Measurements from ENCODE around the gene TLCD3A. TPM values are rescaled to one million over a fixed set of nuclear protein-coding genes. Genes with fewer than 3 reads are reported as not detected.
A peak's percentile ranks its signal among the peaks of the same experiment; 100 is the strongest.
"Not testable (repeated sequence)": the region's sequence is repeated elsewhere in the genome, so short reads cannot be mapped to it uniquely, and the experiment has no call there.

TLCD3A gene
- polyA plus RNA-seq (ENCODE audit: insufficient read length in 4 of 4), result 10 to 100 TPM; 23.0 to 31.0 (median 27.2) TPM

DNA sequence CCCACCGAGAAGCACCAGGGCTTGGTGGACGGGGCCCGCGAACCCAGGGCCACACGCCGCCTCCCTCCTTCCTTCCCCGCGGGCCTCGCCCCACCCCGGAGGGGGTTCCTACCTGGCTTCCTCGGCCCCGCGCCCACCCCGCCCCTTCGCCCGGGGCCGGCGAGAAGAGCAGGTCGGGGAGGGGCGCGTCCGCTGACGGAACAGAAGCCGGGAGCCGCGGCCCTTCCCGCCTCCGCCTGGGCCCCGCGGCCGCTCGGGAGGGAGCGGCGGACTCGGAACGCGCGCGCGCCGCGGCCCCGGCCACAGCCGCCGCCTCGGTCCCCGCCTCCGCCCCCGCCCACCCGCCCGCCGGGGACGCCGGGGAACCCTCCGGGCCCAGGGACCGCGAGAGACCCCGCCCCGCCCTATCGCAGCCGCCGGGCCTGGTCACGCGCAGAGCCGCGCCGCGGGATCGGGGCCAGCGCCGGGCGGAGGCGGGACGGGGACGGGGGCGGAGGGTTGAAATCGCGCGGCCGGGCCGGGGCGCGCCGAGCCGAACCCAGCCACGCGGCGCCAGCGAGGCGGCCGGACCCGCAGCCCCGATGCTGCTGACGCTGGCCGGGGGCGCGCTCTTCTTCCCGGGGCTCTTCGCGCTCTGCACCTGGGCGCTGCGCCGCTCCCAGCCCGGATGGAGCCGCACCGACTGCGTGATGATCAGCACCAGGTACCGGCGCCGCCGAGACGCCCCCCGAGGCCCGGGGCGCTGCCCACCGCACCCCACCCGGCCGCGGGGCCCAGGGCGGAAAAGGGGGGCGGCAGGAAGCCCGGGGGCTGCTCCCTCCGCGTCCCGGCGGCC, at the start of gene TLCD3A:
TSS of gene TLCD3A (plus strand) at position 530 of the 835 bp plus-strand sequence. CDS start at position 582, 52 bp downstream.
- peak in 1 of 4 donors; percentile 29 for DNase-seq (ENCODE audit: low read depth in 4 of 4, low spot score in 3 of 4)

DNA sequence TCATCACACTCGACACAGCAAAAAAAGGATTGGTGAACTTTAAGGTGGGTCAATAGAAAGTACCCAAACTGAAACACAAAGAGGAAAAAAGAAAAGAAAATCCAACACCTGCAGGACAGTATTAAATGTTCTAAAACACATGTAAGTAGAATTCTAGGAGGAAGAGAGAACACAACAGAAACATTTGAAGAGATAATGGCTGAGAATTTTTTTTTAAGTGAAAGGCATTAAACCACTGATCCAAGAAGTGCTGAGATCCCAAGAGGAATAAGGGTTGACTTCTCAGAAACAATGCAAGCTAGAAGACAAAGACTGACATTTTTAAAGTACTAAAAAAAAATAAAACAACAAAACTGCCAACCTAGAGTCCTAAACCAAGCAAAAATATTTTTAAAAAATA, 49.4 kb upstream of the TLCD3A start:
- DNase-seq (ENCODE audit: low read depth in 4 of 4, low spot score in 3 of 4), result no peak

DNA sequence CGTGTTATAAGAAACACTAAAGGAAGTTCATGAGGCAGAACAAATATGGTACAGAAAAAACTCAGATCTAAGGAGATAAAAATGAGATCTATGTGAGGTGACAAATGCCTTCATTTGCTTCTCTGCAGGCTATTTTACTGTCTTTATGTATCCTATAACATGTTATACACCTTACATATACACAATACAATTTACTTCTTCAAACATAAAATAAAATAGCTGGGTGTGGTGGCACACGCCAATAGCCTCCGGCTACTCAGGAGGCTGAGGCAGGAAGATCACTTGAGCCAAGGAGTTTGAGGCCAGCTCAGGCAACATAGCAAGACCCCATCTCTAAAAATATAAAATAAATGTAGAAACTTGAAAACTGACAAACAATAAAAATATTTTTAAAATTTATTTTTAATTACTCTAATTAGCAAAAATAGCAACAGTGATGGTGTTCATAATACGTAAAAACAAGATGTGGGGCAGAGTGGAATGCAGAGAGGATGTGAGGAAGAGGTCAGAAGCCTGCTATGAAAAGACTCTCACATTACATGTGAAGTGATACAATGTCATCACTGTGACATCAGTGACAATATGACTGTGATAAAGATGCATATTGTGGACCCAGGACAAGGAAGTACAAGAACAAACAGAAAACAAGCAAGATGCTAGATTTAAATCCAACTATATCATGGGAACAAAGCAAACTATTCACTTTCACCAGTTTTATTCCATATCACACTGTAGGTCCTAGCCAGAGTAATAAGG, 48.7 kb upstream of the TLCD3A start:
- no peak for DNase-seq (ENCODE audit: low read depth in 4 of 4, low spot score in 3 of 4)

DNA sequence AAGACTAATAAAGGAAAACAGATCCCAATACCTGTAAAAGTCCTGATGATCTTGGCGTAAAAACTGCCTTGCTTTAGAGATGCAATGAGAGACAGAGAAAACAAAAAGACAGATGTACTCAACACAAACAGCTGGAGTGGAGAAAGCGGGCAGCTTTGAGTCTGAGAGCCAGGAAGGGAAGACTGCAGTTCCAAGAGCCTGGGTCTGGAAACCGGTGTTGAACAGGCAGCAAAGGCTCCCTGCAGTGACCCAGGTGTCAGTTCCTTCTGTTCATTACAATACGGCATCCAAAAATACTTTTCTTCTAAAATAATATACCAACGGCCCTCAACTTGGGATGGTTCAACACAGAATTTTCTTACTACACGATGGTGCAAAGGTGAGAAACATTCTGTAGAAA, 47.4 kb upstream of the TLCD3A start:
- DNase-seq (ENCODE audit: low read depth in 4 of 4, low spot score in 3 of 4), result no peak

DNA sequence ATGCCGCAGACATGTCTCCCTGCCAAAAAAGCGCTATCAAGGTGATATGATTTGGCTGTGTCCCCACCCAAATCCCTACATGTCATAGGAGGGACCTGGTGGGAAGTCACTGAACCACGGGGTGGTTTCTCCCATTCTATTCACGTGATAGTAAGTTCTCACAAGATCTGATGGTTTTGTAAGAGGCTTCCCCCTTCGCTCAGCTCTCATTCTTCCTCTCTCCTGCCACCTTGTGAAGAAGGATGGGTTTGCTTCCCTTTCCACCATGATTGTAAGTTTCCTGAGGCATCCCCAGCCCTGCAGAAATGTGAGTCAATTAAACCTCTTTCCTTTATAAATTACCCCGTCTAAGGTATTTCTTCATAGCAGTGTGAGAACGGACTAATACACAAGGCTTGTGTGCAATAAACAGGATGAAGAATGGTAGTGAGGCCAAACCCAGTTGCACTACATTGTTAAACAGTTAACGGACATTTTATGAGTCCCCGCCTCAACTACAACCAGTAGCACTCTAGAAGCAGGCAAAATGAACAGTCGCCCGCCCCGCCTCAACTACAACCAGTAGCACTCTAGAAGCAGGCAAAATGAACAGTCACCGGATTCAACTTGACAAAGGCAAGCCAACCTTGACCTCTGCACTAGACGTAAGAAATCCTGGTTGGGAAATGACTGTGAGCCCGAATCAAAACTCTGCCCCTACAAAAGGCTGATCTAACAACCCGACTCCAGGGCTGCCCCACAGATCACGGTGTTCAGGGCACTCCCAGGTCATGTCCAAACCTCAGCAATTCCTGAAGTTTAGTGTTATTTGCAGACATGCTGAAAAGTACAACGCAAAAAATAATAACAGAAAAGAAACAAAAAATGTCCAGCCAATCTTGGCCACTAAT, 44.1 kb upstream of the TLCD3A start:
- DNase-seq (ENCODE audit: low read depth in 4 of 4, low spot score in 3 of 4), result no peak

DNA sequence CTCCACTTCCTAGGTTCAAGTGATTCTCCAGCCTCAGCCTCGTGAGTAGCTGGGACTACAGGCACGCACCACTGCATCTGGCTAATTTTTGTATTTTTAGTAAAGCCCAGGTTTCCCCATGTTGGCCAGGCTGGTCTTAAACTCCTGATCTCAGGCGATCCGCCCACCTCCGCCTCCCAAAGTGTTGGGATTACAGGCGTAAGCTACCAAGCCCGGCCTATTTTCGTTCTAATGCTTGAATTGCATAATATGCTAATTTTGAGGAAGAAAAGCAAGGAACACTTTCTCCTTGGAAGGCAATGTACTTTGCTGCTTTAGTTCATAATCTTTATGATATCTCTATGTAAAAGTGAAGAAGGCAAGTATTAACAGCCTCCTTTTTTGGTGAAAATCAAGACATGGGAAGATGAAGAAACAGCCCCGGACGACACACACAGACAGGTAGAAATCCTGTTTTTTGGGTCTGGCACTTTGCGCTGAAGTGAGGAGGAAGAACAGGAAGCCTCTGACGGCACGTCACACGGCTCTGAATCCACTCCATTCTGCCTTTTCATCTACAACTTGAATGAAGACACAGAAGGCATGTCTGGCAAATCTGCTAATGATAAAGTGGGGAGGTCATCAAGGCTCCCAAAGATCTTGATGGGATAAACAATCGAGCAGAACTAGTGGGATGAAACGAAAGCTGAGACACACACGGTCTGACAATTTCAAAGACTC, 42.7 kb upstream of the TLCD3A start:
- DNase-seq (ENCODE audit: low read depth in 4 of 4, low spot score in 3 of 4), result no peak

DNA sequence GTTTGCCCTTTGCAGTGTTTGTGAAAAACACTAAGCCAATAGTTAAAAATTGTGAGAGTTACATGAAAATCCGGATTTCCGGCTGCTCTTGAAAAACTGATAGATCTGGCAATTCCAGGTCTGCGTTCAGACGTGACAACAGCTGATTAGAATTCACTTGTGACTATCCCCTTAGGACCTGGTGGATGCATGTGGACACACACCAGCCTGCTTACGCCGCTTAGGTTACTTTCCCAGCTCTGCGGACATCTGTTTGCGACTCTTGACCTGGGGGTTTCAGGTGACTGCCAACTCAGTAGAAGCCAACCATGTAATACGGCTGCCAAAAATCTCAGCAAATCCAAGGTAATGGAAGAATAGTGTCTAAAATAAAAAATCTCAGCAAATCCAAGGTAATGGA, 42.0 kb upstream of the TLCD3A start:
- DNase-seq (ENCODE audit: low read depth in 4 of 4, low spot score in 3 of 4), result no peak

DNA sequence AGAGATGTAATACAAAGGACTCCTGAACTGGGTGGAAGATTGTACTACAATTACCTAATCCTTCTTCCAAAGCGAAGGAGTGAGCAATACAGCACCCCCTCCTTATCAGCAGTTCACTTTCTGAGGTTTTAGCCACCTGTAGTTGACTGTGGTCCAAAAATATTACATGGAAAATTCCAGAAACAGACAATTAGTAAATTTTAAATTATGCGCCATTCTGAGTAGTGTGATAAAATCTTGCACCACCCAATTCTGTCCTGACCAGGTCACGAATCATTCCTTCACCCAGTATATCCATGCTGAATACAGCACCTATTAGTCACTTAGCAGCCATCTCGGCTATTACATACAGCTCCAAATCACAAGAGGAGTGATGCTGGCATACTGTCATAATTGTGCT, 41.0 kb upstream of the TLCD3A start:
- DNase-seq (ENCODE audit: low read depth in 4 of 4, low spot score in 3 of 4), result no peak

DNA sequence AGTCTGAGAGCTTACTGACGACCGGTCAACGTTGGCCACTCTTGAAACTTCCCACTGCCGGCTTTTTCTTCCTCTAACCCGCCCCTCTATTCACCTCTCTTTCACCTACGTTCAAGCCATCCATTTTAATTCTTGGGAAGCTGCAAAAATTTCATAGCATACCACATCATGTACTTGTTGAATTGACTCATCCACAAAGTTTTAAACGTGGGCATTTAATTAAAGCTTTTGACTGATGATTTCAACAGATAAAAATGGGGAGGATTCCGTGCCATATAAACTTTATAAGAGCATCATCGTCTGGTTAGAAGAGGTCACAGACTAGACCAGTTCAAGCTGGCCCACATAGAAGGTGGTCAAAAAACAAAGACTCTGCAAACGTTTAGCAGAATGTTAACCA, 40.3 kb upstream of the TLCD3A start:
- DNase-seq (ENCODE audit: low read depth in 4 of 4, low spot score in 3 of 4), result no peak

DNA sequence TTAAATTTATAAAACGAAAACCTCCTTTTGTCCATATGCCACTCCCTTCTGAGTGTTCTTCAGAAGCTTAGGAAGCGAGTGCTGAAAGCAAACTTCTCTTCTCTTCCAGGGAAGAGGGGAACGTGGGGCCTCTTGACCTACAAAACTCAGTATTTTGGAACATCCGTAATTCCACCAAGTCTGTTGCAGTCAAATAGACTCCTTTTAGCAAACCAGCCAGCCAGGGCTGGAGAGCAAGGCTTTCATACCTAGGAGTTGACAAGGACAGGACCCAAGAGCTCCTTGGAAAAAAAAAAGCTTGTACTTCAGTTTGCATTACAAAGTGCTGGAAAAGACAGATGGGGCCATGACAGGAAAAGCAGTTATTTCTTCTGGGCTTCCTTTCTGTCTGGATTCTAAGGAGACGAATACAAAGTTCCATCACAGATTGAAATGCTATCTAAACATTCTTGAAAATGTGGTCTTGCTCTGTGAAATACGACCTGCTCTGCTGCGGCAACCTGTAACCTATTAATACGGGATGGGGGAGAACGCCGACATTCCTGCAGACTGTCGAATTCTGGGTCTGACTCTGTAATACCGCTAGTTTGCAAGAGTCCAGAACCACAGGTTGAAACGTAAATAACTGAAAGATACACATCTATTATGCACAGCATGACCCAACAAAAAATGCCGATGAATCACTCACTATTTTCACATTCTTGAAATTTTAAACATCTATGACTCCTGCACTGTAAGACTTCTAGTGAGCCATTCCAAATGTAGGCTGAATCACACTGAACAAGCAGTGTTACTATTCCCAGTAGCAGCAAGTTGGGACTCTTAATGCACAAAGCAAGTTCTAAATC, 38.4 kb upstream of the TLCD3A start:
- DNase-seq (ENCODE audit: low read depth in 4 of 4, low spot score in 3 of 4), result no peak

DNA sequence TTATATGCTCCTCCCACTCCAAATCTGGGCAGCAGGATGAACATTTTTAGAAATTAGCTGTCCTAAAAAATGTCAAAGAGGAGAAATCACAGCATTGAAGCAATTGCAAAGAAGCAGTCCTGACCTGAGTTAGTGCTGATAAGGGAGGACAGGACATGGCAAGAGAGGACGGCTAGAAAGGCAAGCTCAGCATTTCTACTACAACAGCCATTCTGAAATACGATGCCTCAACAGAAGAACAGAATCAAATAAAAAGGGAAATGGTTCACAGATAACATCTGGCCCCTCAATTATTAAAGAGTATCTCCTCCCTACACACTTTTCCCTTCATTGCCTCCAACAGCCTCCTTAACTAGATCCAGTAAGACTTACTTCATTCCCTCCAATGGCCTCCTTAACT, 36.0 kb upstream of the TLCD3A start:
- DNase-seq (ENCODE audit: low read depth in 4 of 4, low spot score in 3 of 4), result no peak

DNA sequence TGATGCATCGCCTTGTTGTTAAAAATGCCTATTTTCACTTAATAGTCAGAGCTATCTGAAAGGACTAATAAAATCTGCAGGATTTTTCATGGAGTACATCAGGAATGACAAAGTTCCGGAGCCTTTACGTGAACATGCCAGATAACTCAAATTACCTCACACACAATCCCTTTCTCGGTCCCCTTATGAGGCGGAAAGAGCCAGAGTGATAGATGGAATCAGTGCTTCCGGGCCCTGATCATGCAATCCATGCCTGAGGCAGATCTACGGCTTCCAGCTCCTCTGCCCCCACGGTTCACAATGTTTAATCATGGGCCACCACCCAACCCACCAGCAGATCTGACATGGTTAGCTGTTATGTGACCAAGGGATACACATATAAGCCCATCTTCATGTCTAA, 34.7 kb upstream of the TLCD3A start:
- DNase-seq (ENCODE audit: low read depth in 4 of 4, low spot score in 3 of 4), result no peak

DNA sequence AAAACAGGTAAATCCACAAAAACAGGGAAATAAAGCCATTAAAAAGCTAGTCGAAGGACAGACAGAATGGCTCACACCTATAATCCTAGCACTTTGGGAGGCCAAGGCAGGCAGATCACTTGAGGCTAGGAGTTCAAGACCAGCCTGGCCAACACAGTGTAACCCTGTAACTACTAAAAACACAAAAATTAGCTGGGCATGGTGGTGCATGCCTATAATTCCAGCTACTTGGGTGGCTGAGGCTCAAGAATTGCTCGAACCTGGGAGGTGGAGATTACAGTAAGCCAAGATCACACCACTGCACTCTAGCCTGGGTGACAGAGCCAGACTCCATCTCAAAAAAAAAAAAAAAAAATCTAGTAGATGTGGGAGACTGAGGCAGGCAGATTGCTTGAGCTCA, 34.3 kb upstream of the TLCD3A start:
- not testable (repeated sequence) for DNase-seq (ENCODE audit: low read depth in 4 of 4, low spot score in 3 of 4)

DNA sequence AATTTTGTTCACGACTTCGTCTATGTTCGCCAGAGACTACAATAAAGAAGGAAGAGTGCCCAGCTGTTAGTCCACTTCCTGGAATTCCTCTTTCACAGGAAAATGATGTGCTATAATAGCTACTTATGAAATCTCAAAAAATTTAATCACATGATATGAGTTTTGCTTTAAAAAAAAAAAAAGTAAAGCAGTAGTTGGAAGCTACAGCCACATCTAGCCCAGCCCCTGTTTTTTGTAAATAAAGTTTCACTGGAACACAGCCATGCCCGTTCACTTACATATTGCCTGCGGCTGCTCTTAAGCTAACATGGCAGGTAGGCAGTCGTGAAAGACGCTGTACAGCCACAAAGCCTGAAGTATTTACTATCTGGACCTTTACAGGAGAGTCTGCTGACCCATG, 33.1 kb upstream of the TLCD3A start:
- DNase-seq (ENCODE audit: low read depth in 4 of 4, low spot score in 3 of 4), result no peak

DNA sequence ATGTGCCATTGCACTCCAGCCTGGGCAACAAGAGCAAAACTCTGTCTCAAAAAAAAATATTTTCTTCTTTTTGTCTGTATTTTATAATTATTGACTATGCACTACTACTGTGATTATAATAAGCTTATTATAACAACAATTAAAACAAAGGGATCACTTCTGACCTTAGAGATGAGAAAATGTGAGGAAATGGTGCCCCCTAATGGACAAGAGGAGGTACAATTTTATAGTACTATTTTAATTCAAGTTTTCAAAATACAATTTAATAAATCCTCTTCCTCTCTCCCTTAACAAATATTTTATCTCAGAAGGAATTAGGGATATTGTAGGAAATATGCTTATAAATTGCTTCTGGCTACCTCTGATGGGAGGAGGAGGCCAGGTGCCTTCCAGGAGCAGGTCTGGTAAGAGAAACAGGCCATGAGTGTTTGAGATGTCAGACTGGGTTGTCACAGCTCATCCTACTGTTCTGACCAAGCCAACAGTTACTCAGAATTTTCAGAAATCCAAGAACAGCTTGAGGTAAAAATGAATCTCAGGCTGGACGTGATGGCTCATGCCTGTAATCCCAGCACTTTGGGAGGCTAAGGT, 31.8 kb upstream of the TLCD3A start:
- no peak for DNase-seq (ENCODE audit: low read depth in 4 of 4, low spot score in 3 of 4)

DNA sequence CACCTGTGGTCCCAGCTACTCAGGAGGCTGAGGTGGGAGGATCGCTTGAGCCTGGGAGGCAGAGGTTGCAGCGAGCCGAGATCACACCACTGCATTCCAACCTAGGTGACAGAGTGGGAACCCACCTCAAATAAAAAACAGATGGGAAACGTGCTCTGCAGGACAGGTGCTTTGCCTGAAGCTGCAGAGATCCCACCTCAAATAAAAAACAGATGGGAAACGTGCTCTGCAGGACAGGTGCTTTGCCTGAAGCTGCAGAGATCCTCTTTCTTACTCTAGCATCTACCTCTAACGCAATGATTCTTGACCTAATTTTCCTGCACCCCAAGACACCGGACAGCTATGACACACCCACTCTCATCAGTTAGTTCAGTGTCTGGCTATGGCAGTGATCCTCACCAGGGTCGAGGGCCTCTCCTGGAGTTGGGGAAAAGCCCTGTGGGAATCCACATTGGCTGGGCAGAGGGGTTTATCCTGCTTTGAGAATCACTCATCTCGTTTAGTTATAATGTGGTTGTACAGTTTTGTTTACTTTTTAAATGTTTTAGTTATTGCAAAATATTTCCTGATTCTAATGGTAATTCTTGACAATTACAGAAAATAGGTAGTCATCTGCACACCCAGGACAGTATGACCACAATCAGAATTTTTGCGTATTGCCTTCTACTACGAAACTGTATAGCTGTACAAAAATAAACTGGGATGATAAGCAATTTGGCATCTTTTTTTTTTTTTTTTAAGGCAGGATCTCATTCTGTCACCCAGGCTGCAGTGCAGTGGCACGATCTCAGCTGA, 29.1 kb upstream of the TLCD3A start:
- DNase-seq (ENCODE audit: low read depth in 4 of 4, low spot score in 3 of 4), result no peak

DNA sequence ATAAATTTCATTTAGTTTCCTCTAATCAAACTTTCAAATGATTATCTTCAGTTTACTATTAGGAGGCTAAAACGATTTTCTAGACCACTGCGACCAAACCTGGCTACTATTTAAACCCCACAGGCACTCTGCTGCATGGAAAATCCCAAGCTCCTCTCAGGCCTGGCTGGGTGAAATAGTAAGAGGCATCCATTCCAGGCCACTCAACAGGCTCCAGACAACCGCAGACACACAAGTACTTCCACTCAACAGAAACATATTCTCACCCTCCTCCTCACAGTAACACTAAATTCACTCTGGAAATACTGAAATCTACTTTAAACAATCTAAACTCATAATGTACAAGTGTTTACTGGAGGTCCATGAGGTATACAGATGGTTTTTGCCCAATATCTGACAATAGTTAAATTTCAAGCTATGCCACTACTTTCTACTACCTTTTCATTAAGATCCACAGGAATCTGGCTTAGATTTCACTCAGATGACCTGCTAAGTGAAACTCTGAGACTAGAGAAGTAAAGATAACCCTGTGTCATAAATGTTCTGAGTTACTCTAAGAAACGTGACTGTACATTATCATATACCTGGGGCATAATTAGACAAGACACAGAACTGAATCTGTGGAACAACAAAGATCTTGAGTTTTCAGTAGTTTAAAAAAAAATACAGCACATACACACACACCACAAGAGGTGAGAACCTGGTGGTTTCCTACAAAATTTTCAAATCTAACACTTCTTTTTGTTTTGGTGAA, 28.1 kb upstream of the TLCD3A start:
- no peak for DNase-seq (ENCODE audit: low read depth in 4 of 4, low spot score in 3 of 4)

Data from left renal pelvis (tissue), 4 donors.